MCF 10A (cell line): ENCODE results near the gene KRT28. TPM values are rescaled to one million over a fixed set of nuclear protein-coding genes. Genes with fewer than 3 reads are reported as not detected.

Source experiments
- BruUV-seq: library from RNA; stranded (reverse); fragments of 400-500 nt; replicated peaks from 2 replicates; lab custom pipeline; 2021; lab: Mats Ljungman, UMichigan
- CTCF ChIA-PET: fragments of 300-600 bp; sonication (Branson Sonifier 250); formaldehyde crosslinking; extraction: SDS; loops from one replicate; lab custom pipeline; 2021; ENCODE audit warnings: antibody characterized with exemption, inconsistent platforms; lab: Yijun Ruan, JAX
- POLR2A ChIA-PET: fragments of 300-600, 350-650 bp; sonication (Branson Sonifier 250); formaldehyde crosslinking; extraction: SDS; loops from one replicate; lab custom pipeline; 2020; ENCODE audit warnings: antibody characterized with exemption, inconsistent platforms; lab: Yijun Ruan, JAX
- DNase-seq: peaks from one replicate; pipeline ENCODE4 v3.0.0-alpha.2; 2018; ENCODE audit not compliant: unreplicated experiment
- H3K27ac Mint-ChIP-seq: one replicate; pipeline ENCODE4 v1.8.0; 2022; ENCODE audit warnings: mild to moderate bottlenecking, low read depth, mixed read lengths; ENCODE audit not compliant: unreplicated experiment
- H3K27me3 Mint-ChIP-seq: one replicate; pipeline ENCODE4 v1.8.0; 2022; ENCODE audit warnings: mixed read lengths; ENCODE audit not compliant: insufficient read depth, unreplicated experiment
- H3K36me3 Mint-ChIP-seq: one replicate; pipeline ENCODE4 v1.8.0; 2022; ENCODE audit warnings: mild to moderate bottlenecking, moderate library complexity, mixed read lengths; ENCODE audit not compliant: insufficient read depth, unreplicated experiment
- H3K4me1 Mint-ChIP-seq: one replicate; pipeline ENCODE4 v1.8.0; 2022; ENCODE audit warnings: mixed read lengths; ENCODE audit not compliant: insufficient read depth, unreplicated experiment
- H3K4me3 Mint-ChIP-seq: one replicate; pipeline ENCODE4 v1.8.0; 2022; ENCODE audit warnings: mild to moderate bottlenecking, moderate library complexity, mixed read lengths; ENCODE audit not compliant: unreplicated experiment
- H3K9me3 Mint-ChIP-seq: one replicate; pipeline ENCODE4 v1.8.0; 2022; ENCODE audit warnings: mixed read lengths; ENCODE audit not compliant: unreplicated experiment
- intact Hi-C: fragments of 100-400 bp; cut with micrococcal nuclease; formaldehyde crosslinking; loops from 2 replicates; pipeline ENCODE4 v1.14.1; 2022
- total RNA-seq: library from RNA; stranded (reverse); gene quantifications from 2 replicates; pipeline ENCODE4 v1.2.3, GENCODE V29; 2022
- TF ChIP-seq, protein P1 (sequence below): fragments of 200-600 bp; IDR thresholded peaks from one replicate; pipeline ENCODE4 v1.8.0; 2022; ENCODE audit warnings: antibody characterized with exemption, mild to moderate bottlenecking; ENCODE audit not compliant: unreplicated experiment

KRT28 gene
- total RNA-seq, 1 experiment from 2014 or later: not detected

- H3K9me3 Mint-ChIP-seq: no peaks in the 10 kb centered on the region
- ChIA-PET CTCF (interaction anchor here (0.6 to 6.6 kb wide), 4 partner anchors 175 to 343 kb away, joined by 3 to 68 read pairs (median 4); no protein-coding TSS in a partner anchor), POLR2A (interaction anchor here (1.5 kb wide), 1 partner anchor 171 kb away, joined by 3 read pairs; no protein-coding TSS in a partner anchor)
- intact Hi-C loops: no loop called here
- H3K4me3 Mint-ChIP-seq: no peak overlapping the region
- DNase-seq: no peak
- H3K36me3 Mint-ChIP-seq: no peaks in the 10 kb centered on the region
- H3K27ac Mint-ChIP-seq: no peak overlapping the region
- BruUV-seq: no TSS peak
- H3K4me1 Mint-ChIP-seq: no peaks in the 10 kb centered on the region
- TF ChIP-seq, protein P1, sequence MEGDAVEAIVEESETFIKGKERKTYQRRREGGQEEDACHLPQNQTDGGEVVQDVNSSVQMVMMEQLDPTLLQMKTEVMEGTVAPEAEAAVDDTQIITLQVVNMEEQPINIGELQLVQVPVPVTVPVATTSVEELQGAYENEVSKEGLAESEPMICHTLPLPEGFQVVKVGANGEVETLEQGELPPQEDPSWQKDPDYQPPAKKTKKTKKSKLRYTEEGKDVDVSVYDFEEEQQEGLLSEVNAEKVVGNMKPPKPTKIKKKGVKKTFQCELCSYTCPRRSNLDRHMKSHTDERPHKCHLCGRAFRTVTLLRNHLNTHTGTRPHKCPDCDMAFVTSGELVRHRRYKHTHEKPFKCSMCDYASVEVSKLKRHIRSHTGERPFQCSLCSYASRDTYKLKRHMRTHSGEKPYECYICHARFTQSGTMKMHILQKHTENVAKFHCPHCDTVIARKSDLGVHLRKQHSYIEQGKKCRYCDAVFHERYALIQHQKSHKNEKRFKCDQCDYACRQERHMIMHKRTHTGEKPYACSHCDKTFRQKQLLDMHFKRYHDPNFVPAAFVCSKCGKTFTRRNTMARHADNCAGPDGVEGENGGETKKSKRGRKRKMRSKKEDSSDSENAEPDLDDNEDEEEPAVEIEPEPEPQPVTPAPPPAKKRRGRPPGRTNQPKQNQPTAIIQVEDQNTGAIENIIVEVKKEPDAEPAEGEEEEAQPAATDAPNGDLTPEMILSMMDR: no peak
- H3K27me3 Mint-ChIP-seq: peaks cover 15% of the 10 kb centered on the region
Observed at GRCh38 chr17:40794466-40794865, 5.3 kb downstream of the KRT28 start.

DNA sequence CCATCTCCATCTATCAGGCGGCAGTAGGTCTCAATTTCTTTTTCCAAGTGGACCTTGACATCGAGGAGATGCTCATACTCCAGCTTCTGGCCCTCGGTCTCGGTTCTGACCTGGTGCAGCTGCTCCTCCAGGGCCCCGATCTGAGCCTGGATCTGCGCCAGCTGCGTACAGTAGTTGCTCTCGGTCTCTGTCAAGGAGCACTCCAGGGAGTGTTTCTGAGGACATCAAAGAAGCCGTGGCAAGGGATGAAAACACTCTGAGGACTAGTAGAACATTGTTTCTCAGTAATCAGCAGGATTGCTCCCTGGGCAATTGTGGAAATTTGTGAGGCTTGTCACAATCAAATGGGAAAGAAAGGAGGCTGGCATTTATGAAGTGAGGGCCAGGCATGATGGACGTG is 5.9 kb downstream of the KRT28 start:
- no peak for DNase-seq
- no peak overlapping the region for H3K4me3 Mint-ChIP-seq
- intact Hi-C loops: no loop called here
- H3K27ac Mint-ChIP-seq: no peak overlapping the region
- H3K36me3 Mint-ChIP-seq: no peaks in the 10 kb centered on the region
- TF ChIP-seq, protein P1: no peak
- ChIA-PET CTCF (interaction anchor here (2.9 to 6.6 kb wide), 2 partner anchors 174 to 178 kb away, joined by 35 to 68 read pairs; no protein-coding TSS in a partner anchor), POLR2A (interaction anchor here (1.2 to 1.5 kb wide), 2 partner anchors 171 to 174 kb away, joined by 3 to 4 read pairs; no protein-coding TSS in a partner anchor)
- peaks cover 15% of the 10 kb centered on the region for H3K27me3 Mint-ChIP-seq
- BruUV-seq: no TSS peak
- no peaks in the 10 kb centered on the region for H3K9me3 Mint-ChIP-seq
- H3K4me1 Mint-ChIP-seq: no peaks in the 10 kb centered on the region

DNA sequence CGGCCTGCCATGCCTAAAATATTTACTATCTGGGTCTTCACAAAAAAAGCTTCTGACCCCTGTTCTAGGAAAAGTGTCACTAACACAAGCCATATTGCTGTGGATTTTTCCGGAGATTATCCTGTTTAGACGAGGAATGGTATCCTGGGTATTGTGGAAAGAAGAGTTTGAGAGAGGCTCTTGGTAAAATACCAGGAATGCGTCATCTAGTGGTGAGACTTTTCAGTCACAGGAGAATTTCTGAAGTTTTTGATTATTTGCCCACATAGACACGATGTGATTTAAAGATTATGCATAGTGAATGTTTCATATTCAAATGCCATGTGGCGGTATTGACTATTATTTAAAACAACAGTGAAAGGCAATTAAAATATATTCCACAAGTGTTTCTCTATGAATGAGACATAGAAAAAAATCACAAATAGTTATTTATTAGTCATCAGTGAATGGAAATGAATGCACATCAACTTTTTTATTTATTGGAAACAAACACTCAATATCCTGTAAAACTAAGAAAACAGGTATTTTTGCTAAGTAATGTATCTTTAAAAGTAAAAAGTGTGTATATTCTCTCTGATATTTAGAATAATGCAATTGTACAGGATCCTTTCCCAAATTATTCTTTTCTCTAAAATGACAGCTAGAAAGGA is 7.8 kb downstream of the KRT28 start:
- Mint-ChIP-seq H3K4me1 (no peaks in the 10 kb centered on the region), H3K36me3 (no peaks in the 10 kb centered on the region), H3K27me3 (peaks cover 15% of the 10 kb centered on the region), H3K27ac (no peak overlapping the region), H3K4me3 (no peak overlapping the region), H3K9me3 (no peaks in the 10 kb centered on the region)
- BruUV-seq: no TSS peak
- ChIA-PET CTCF (interaction anchor here (0.6 to 6.6 kb wide), 22 partner anchors 10 to 871 kb away, joined by 3 to 68 read pairs (median 3); partner anchors contain the start of genes KRT27 and SMARCE1), POLR2A (interaction anchor here (0.6 to 2.1 kb wide), 9 partner anchors 17 to 225 kb away, joined by 3 to 7 read pairs (median 3); partner anchors contain the start of gene SMARCE1)
- TF ChIP-seq, protein P1: peak; percentile 56
- DNase-seq: peak; percentile 49
- intact Hi-C loops: loop anchor here (1.0 kb wide), 2 partner anchors 172 to 177 kb away; no protein-coding TSS in a partner anchor

DNA sequence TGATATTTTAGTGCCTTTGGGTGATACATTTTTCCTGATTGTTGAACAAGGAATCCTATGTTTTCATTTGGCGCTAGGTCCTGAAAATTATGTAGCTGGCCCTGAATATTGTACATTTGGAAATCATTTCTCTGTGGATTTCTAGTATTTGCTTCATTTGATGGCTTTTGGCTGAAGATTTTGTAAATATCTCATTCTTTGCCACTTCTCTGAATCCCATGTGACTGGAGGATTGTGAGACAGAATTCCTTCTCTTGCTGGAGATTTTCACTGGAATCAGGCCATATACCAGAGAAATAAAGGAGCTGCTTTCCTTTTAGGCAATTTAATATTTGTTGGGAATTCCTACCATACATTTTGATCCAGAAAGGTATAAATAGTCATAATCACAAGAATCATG is 8.6 kb downstream of the KRT28 start:
- Mint-ChIP-seq H3K4me1 (no peaks in the 10 kb centered on the region), H3K36me3 (no peaks in the 10 kb centered on the region), H3K9me3 (no peaks in the 10 kb centered on the region), H3K27me3 (peaks cover 10% of the 10 kb centered on the region), H3K27ac (no peak overlapping the region), H3K4me3 (no peak overlapping the region)
- ChIA-PET POLR2A (interaction anchor here (0.8 to 2.1 kb wide), 4 partner anchors 94 to 176 kb away, joined by 3 to 7 read pairs (median 4); no protein-coding TSS in a partner anchor), CTCF (interaction anchor here (0.6 to 6.6 kb wide), 20 partner anchors 9 to 831 kb away, joined by 3 to 68 read pairs (median 3); partner anchors contain the start of genes KRT27 and KRTAP29-1)
- TF ChIP-seq, protein P1: no peak
- no peak for DNase-seq
- BruUV-seq: no TSS peak
- intact Hi-C loops: loop anchor here (1.0 kb wide), 1 partner anchor 171 kb away; no protein-coding TSS in a partner anchor
